SK-N-MC (cell line): ENCODE results near the gene CACNB2.

Experiments used
- EZH2 ChIP-seq: fragments of 200-600 bp; sonication (generic); IDR thresholded peaks from one replicate; pipeline ENCODE4 v1.6.1; 2017; ENCODE audit warnings: antibody characterized with exemption
- FOXP2 ChIP-seq: optimal IDR thresholded peaks from 2 replicates; pipeline ENCODE3; 2011; ENCODE audit warnings: mild to moderate bottlenecking, moderate library complexity; ENCODE audit not compliant: insufficient read depth; ENCODE audit errors: extremely low read length, control extremely low read depth
- POLR2AphosphoS5 ChIP-seq: IDR thresholded peaks from 2 replicates; pipeline ENCODE4 v1.6.1; 2012; ENCODE audit warnings: mild to moderate bottlenecking, low read depth, low read length, borderline replicate concordance

DNA sequence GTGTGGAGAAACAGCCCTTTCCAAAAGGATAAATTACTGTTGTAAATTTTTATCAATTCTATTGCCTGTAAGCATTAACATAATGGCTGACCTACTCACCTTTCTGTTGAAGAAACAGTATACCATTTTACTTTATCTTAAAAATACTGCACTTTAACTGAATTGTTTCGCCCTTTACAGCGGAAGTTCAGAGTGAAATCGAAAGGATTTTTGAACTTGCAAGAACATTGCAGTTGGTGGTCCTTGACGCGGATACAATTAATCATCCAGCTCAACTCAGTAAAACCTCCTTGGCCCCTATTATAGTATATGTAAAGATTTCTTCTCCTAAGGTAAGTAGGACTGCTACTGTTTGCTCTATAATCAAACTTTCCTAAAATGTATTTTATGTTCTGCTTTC, 393.7 kb downstream of the CACNB2 start:
- TF ChIP-seq EZH2: no peak
- no peak for TF ChIP-seq POLR2AphosphoS5
- no peak for TF ChIP-seq FOXP2
